HG03064 (cell line): Measurements from ENCODE around the gene MC2R.
"Not testable (repeated sequence)": the region's sequence is repeated elsewhere in the genome, so short reads cannot be mapped to it uniquely, and the experiment has no call there.

Source experiments
- ATAC-seq: cut with Tn5 transposase; IDR thresholded peaks from one replicate; pipeline ENCODE4 v1.9.1; 2021; ENCODE audit warnings: low read depth; ENCODE audit not compliant: unreplicated experiment

The MC2R gene

GRCh38 chr18:13894531-13894930 lies 20.8 kb downstream of the MC2R start:
- no peak for ATAC-seq

GRCh38 chr18:13893418-13893760 lies 21.9 kb downstream of the MC2R start:
- peak; percentile 99 for ATAC-seq

- no peak for ATAC-seq
Measured at GRCh38 chr18:13892098-13892497, 23.2 kb downstream of the MC2R start.

- ATAC-seq = no peak
Measured at GRCh38 chr18:13890761-13891361, 24.5 kb downstream of the MC2R start.

- no peak for ATAC-seq
Measured at GRCh38 chr18:13889671-13890070, 25.7 kb downstream of the MC2R start.

GRCh38 chr18:13888191-13888716 lies 27.1 kb downstream of the MC2R start:
- no peak for ATAC-seq

- no peak for ATAC-seq
Measured at GRCh38 chr18:13885009-13885408, 30.3 kb downstream of the MC2R start.

GRCh38 chr18:13879937-13880336 lies 35.4 kb downstream of the MC2R start:
- no peak for ATAC-seq

- no peak for ATAC-seq
Measured at GRCh38 chr18:13879492-13879891, 35.8 kb downstream of the MC2R start.

- no peak for ATAC-seq
Measured at GRCh38 chr18:13878857-13879256, 36.5 kb downstream of the MC2R start.

GRCh38 chr18:13877157-13877556 lies 38.2 kb downstream of the MC2R start:
- no peak for ATAC-seq

- ATAC-seq = no peak
Measured at GRCh38 chr18:13874558-13874957, 40.8 kb downstream of the MC2R start.

- no peak for ATAC-seq
Measured at GRCh38 chr18:13872932-13873331, 42.4 kb downstream of the MC2R start.

- no peak for ATAC-seq
Measured at GRCh38 chr18:13872373-13872772, 43.0 kb downstream of the MC2R start.

- no peak for ATAC-seq
Measured at GRCh38 chr18:13871701-13872100, 43.6 kb downstream of the MC2R start.

- no peak for ATAC-seq
Measured at GRCh38 chr18:13868501-13869271, 46.6 kb downstream of the MC2R start.

GRCh38 chr18:13862898-13863297 lies 52.4 kb downstream of the MC2R start:
- not testable (repeated sequence) for ATAC-seq

GRCh38 chr18:13849791-13850190 lies 65.5 kb downstream of the MC2R start:
- no peak for ATAC-seq

- no peak for ATAC-seq
Measured at GRCh38 chr18:13836559-13836958, 78.8 kb downstream of the MC2R start.

- no peak for ATAC-seq
Measured at GRCh38 chr18:13835202-13835601, 80.1 kb downstream of the MC2R start.

GRCh38 chr18:13834496-13835015 lies 80.8 kb downstream of the MC2R start:
- no peak for ATAC-seq
